GM19193 (cell line): Measurements from ENCODE around the gene ARHGEF26.

Experiments
- POLR2A ChIP-seq: IDR thresholded peaks from 4 replicates; pipeline ENCODE4 v1.6.1; 2011; ENCODE audit not compliant: insufficient read depth, insufficient read length; ENCODE audit errors: extremely low read depth

Gene ARHGEF26

DNA sequence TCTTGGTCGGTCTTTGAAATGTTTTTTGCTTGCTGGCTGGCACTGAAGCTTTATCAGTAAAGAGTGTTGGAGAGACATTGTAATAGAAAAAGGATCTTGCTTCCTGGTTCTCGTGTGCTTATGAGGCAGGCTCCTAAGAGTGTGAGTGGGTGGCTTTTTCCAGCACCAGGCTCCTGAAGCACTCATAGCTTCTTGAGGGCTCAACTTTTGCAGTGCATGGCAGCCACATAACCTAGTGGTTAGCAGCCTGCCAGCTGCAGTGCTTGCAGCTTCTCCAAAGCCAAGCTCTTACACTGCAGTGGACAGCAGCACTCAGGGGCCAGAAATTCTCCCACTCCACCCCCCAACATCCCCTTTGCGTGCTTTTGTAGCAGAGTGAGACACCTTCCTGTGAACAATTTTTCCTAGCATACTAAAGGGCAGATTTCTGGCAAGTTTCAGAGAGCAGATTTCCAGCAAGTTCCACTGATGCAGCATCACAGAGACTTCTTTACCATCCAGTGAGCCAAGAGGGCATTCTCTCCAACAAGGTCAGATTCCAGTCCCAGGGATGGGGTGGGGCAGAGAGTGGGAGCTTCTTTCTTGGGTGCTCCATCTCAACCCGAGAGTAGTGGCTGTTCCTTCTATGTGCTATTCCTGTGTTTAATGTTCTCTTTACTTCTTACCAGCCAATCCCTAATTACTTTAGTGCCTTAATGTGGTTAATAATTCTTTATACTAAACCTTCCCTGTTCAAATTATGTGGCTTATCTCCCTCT lies 15.8 kb upstream of the ARHGEF26 start:
- TF ChIP-seq POLR2A, result no peak

DNA sequence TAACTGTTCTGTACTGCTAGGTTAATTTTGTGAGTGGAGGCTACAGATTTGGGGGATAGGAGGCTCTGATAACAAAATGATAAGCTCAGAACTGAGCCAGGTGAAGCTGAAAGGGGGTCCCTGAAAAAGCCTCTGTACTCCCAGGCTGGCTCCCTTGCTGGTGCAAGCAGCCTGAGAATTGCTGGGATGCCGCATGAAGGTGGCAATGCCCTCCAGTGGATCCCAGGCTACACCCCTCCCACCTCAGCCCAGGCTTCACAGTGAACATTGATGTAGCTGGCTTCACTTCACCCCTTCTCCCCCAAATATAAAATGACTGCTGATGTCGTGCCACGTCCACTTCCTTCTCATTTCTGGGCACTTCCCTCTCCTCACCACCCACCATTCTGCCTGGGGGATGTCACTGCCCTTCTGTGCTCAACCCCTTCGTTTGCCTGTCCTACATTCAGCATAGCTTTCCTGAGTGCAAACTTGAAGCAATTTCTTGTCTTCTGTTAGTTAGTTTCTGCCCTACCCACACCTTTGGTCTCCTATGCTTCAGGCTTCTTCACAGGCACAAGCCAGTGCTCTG lies 9.7 kb upstream of the ARHGEF26 start:
- TF ChIP-seq POLR2A, result no peak

DNA sequence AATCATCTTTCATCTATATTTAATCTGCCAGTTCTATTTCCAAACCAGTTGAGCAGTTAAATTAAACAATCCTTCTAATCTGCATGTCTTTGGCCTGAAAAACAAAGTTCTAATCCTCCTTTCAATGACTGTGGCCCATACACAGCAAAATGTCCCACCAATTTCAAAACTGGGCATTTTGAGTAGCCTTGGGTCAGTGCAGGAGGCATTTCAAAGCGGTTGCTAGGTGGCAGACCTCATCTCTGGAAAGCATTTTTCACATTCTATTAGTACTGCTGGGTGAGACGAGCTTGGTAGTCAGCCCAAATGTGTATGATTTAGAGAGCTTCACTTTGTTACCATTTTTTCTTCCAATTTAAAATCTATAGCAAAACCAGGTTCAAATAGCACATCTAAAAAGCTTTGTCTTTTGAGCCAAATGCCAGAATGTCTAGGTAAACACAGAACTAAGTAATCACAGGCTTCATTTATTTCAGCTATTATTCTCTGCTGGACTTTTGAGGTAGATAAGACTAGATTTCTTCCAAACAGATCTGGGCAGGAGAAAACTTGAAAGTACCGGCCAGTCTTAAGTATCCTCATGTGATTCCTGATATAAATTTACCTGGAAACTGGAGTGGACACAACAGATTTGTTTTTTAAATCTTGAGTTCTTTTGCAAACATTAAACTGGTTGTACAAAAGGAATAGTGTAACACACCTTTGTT lies 8.9 kb upstream of the ARHGEF26 start:
- TF ChIP-seq POLR2A, result no peak

DNA sequence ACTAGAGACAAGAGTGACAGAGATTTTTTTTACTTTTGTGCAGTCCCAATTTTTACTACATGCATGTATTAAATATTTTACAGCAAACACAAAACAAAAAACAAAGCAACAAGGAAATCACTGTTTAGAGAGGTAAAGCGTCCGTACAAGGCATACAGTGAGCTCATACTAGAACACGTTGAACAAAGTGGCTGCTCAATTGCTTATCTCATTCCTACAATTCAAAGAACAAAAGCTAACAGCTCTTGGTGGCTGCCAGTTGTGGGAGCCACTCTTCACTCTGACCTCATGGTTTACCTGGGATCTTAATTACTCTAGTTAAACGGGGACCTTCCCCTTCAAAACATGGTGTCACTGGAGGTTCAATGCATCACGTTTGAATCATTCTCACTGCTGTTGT lies 7.6 kb upstream of the ARHGEF26 start:
- no peak for TF ChIP-seq POLR2A

DNA sequence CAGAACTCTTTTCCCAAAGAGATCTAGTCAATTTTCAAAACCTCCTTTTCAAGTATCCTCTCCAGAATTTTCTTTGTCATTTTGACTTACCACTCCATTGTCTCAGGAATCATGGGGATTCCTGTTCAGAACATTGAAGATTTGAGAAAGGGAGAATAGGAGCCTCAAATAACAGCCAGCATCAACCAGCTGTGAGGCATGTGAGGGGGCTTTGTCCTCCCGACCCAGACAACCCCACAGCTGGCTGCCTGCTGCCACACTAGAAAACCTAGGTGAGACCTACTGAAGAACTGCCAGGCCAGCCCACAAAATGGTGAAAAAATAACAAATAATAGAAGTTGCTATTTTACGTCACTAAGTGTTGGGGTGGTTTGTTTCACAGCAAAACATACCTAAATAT lies 5.9 kb upstream of the ARHGEF26 start:
- TF ChIP-seq POLR2A, result no peak

DNA sequence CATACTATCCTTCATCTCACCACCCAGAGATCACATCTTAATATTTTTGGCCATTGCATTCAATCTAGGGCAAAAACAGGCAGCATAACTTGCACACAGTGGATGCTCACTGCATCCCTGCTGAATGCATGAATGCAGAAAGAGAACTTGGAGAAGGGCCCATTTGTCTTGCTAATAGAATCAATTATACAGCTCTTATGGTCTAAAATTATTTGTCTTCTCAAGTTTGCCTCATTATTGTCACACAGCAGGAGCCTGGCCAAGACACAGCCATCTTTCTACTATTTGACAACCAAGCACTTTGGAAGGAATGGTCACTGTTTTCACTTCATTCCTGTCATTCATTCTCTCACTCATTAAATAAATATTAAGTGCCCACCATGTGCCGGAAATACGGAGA lies 1.2 kb upstream of the ARHGEF26 start:
- no peak for TF ChIP-seq POLR2A

DNA sequence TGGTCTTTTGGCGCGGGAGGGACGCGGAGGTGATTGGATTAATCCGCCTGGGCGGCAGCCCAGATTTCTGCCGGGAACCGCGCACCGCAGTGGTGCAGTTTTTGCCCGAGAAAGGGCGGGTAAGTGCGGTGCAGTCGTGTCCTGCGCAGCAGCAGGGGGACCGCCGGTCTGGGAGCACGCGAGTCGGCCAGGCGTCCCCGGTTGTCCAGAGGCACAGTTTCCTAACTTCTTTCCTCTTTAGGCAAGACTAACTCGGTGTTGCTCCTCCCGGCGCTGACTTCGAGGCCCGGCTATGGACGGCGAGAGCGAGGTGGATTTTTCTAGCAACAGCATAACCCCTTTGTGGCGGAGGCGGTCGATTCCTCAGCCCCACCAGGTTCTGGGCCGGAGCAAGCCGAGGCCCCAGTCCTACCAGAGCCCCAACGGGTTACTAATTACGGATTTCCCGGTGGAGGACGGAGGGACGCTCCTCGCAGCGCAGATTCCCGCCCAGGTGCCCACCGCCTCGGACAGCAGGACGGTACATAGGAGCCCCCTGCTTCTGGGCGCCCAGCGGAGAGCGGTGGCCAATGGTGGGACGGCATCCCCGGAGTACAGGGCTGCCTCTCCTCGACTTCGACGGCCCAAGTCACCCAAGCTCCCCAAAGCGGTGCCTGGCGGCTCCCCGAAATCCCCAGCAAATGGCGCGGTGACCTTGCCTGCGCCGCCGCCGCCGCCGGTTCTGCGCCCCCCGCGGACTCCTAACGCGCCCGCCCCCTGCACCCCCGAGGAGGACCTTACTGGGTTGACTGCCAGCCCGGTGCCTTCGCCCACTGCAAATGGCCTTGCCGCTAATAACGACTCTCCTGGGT lies 736 bp downstream of the ARHGEF26 start:
- TF ChIP-seq POLR2A, result no peak

DNA sequence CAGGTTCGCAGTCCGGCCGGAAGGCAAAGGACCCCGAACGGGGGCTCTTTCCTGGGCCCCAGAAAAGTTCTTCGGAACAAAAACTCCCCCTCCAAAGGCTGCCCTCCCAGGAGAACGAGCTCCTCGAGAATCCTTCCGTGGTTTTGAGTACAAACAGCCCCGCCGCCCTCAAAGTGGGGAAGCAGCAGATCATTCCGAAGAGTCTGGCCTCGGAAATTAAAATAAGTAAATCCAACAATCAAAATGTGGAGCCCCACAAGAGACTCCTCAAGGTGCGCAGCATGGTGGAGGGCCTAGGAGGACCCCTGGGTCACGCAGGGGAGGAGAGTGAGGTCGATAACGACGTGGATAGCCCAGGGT lies 1.3 kb downstream of the ARHGEF26 start:
- TF ChIP-seq POLR2A, result no peak

DNA sequence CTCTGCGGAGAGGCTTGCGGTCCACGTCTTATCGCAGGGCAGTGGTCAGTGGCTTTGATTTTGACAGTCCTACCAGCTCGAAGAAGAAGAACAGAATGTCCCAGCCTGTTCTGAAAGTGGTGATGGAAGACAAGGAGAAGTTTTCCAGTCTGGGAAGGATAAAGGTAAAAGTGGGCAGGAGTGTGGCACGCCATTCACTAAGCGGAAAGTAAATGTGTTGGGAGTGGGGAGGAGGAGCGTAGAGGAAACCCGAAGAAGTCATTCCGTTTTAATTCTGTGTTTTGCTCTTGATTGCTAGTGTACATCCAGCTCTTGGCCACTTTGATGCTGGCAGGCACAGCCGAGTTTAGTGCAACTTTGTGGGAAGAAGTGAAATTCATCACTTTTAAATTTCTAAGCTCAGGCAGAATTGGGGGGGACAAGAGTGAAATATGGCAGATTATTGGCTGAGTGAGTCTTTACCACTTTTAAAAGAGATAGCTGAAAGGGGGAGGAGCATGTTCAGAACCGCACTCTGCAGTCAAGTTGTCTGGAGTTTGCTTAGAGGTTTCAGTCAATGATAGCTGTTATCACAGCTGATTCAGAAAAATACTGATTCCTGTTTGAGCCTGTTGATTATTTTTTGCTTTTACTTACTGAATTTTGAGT lies 1.8 kb downstream of the ARHGEF26 start:
- no peak for TF ChIP-seq POLR2A

DNA sequence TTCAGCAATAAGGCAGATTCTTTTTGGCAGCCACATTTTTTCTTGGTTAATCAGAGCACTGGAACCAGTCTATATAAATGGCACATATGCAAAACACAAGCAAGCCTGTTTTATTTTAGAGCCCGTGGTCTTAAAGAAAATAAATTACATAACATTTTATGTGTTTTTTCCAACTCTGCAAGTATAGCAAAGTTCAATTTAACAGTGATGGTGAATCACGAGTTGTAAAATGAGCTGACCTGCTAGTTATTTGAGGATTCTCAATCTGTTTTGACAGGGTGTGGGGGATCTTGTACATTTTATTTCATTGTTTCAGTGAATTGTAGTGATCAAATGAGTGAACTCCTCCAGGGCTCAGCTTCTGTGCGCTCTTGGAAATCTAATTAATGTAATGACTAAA lies 2.7 kb downstream of the ARHGEF26 start:
- no peak for TF ChIP-seq POLR2A

DNA sequence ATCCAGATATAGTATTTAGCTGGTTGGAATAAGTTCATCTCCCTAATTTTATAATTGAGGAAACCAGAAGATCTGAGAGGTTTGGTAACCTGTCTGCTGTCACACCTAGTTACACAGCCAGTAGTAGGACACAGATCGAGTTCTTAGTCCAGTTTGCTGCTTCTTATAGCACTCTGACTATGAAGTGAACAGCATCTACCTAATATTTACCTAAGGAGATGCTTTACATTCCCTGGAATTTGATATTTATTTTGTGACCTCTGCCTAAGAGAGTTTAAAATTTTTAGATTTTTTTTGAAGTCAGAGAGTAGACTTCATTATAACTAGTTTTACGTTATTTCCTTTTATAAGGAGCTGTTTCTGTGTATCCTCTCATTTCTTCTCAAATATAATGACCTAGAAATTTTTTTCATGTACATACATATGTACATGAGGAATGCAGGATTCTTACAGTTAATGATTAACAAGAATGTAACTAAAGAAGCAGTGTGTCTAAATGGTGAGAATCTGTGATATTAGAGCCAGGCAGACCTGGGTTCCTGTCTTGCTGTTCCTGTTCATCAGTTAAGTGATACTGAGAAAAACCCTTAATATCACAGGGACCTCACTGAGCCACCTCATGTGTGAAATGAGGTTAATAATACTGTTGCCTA lies 4.3 kb downstream of the ARHGEF26 start:
- no peak for TF ChIP-seq POLR2A

DNA sequence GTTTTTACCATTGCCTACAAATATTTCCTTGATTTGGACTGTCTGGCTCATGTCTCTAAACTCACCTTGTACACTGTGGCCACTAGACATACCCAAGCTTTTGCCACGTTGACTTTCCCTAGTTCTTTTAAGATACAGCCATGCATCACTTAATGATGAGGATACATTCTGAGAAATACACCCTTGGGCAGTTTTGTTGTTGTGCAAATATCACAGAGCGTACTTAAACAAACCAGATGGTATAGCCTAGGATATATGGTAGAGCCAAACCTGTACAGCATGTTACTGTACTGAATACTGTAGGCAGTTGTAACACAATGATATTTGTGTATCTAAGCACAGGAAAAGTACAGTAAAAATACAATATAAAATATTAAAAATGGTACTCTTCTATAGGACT lies 5.5 kb downstream of the ARHGEF26 start:
- TF ChIP-seq POLR2A, result no peak

DNA sequence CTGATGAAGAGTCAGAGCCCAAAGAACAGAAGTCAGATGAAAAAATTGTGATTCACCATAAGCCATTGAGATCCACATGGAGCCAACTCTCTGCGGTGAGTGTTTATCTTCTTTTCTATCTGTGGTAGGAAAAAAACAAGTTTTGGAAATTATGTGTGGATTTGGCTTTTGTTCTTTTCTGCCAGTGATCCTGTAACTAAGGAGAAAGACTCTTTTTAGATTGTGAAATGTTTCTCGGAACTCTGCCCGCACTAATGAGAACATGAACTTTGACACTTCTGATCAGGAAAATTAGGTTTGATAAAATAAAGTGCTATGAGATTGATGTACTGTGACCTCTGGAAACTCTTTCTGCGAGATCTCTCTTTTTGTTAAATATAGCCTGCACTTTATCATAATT lies 8.4 kb downstream of the ARHGEF26 start:
- no peak for TF ChIP-seq POLR2A

DNA sequence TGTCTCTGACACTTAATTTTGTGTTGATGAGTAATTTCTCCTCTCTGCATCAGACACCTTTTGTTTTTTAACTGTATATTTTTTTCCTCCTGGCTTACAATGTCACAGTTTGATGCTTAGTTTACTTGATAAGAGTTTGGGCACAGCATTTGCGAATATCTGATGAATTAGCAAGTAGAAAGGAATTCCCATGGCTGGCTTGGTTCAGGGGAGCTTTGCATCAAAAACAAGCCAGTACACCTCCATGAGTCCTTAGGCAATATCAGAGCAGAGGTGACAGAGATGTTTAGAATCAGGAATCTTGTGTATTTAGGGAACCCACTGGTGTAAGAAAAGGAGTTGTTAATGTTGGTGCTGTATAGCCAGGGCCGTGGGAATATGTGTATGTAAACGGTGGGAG lies 9.3 kb downstream of the ARHGEF26 start:
- no peak for TF ChIP-seq POLR2A
